ELF-1 (cell line): ENCODE measurements around the gene GPX6.
"Not testable (repeated sequence)": the region's sequence is repeated elsewhere in the genome, so short reads cannot be mapped to it uniquely, and the experiment has no call there.

Experiments
- DNase-seq: peaks from one replicate; pipeline ENCODE4 v3.0.0-alpha.2; 2016; ENCODE audit warnings: low read depth, low spot score

GPX6 gene

DNA sequence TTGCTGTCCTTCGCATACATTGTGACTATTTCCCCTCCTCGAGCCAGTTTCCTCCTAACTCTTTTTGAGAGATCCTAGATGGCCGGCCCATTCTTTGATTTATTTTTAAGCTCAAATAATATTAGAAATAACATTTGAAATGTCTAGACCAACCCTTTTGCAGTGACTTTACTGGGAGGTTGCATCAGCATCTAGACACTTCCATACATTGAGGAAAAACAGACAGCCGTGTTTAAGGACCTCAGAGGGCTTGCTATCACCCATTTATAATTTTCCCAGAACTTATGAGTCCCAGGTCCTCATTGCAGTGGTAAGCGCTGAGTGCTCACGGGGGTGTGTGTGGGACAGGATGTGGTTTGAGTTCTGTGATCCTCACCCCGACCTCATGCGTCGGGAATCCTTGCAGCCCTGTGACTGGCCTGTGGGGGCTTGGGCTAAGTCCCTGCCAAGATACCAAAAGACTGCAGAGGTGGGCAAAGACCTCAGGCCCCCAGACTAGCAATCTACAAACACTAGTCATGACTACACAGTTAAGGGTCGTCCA lies 10.0 kb upstream of the GPX6 start, which contains the start of gene GPX5:
GPX5 (plus strand) TSS at position 386 of the 544 bp plus-strand sequence; CDS start at position 519, 133 bp downstream.
- peak; percentile 26 for DNase-seq

DNA sequence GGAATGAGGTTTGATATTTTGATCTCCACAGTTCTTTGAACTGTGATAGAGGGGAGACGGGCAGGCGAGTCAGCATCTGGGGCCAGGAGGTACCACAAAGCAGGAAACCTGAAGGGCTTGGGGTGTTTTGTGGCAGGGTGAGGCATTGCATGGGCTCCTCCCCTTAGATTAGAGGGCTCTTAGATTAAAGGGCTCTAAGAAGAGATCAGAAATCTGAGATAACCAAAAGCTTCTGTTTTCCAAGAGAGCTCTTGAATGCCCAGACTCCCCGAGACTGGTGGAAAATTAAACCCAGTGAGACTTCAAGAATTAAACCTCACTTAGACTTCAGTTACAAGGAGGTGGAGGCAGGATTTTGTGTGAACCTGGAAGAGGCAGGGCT lies 7.6 kb upstream of the GPX6 start:
- peak; percentile 20 for DNase-seq

DNA sequence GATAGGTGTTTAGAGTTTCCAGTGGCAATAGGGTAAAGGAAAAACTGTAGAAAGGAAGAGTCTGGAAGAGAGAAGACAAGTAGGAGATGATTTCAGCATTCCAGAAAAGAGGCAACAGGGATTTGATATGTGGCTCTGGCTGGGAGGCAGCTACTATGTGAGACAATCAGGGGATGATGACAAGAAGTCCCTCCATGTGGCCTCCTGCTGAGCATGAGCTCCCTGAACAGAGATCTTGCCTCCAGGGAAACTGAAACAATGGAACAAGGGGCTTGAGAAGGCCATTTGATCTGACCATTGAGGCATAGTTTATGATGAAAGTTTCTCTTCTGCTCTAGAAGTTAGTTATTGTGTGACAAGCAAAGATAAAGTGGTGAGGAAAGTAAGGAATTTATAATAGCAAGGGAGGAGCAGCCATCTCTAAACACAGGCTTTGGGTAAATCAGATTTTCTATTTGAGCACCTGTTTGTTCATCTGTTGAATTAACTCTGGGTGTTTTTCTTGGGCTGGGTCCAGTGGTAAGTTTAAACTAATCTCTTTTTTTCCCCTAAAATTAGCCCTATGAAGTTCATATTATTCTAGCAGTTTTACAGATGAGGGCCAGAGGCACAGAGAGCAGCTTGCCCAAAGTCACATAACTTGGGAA lies 7.1 kb upstream of the GPX6 start:
- peak; percentile 48 for DNase-seq

DNA sequence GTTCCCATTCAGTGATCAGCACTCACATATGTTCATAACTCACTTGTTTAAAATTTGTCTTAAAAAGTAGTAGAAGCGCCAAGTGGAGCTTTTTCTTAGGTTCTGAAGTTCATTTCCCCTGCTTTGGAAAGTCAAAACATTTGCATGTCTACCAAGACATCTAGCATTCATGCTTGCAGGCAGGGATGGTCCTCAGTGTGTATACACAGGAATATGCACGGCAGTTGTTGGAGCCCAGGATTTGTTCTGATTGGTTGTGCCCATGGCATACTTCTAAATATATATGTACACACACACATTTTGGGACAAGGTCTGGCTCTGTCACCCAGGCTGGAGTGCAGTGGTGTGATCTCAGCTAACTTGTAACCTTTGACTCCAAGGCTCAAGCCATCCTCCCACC lies 2.4 kb upstream of the GPX6 start:
- no peak for DNase-seq

DNA sequence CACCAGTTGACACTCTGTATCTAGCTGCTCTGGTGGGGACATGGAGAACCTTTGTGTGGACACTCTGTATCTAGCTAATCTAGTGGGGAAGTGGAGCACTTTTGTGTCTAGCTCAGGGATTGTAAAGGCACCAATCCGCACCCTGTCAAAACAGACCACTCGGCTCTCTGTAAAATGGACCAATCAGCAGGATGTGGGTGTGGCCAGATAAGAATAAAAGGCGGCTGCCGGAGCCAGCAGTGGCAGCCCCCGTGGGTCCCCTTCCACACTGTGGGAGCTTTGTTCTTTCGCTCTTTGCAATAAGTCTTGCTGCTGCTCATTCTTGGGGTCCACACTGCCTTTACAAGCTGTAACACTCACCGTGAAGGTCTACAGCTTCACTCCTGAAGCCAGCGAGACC lies 3.2 kb downstream of the GPX6 start:
- DNase-seq = not testable (repeated sequence)

DNA sequence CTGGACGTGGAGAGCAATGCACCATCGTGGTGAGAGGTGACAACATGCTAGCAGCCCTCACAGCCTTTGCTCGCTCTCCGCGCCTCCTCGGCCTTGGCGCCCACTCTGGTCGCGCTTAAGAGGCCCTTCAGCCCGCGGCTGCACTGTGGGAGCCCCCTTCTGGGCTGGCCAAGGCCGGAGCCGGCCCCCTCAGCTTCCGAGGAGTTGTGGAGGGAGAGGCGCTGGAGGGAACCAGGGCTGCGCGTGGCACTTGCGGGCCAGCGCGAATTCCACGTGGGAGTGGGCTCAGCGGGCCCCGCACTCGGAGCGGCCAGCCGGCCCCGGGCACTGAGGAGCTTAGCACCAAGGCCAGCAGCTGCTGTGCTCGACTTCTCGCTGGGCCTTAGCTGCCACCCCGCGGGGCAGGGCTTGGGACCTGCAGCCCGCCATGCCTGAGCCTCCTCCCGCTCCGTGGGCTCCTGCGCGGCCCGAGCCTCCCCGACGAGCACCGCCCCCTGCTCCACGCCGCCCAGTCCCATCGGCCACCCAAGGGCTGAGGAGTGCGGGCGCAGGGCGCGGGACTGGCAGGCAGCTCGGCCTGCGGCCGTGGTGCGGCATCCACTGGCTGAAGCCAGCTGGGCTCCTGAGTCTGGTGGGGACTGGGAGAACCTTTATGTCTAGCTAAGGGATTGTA lies 3.8 kb downstream of the GPX6 start:
- DNase-seq = no peak

DNA sequence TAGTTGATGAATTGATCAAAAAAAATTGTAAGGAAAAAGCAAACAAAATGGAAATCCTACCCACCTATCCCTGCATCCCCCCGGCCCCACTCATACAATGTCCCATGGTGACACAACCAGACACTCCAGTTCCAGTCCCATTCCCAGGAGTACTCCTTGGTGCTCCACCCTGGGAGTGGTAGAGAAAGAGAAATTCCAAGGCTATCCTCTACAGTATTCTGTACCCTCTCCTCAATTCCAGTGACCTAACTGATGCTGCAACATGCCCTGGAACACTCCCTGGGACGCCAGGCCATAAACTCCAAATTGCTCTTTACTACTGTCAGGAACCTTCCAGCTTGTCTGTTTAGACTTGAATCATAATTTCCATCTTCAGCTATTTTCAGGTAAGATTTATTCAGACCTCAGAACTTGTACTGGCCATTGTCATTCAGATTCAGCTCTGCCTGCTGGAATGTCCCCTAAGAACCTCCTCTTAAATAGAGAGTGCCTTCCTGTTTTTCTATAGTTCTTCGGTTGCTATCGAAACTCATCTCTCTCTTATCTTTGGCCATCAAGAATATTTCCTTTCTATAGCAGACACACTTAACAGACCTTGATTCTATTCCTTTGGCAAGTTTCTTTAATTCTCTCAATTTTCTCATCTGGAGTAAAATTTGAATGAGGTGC lies 8.7 kb downstream of the GPX6 start:
- DNase-seq = no peak

DNA sequence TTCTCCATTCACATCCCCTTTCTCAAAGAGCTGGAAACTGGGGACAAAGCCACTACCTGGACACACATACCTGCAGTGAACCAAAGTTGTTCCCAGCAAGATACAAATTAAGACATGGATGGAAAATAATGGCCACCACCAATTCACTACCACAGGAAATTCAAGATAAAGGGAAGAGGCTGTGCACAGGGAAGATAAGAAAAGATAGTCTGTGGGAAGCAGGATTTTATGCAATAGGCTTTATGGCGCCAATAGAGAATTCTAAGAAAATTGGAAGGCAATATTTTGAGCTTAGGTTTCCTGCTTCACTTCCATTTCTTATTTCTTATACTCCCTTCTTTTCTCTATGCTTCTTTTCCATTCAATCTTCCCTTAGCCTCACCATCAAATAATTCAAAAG lies 9.9 kb downstream of the GPX6 start:
- DNase-seq = no peak

DNA sequence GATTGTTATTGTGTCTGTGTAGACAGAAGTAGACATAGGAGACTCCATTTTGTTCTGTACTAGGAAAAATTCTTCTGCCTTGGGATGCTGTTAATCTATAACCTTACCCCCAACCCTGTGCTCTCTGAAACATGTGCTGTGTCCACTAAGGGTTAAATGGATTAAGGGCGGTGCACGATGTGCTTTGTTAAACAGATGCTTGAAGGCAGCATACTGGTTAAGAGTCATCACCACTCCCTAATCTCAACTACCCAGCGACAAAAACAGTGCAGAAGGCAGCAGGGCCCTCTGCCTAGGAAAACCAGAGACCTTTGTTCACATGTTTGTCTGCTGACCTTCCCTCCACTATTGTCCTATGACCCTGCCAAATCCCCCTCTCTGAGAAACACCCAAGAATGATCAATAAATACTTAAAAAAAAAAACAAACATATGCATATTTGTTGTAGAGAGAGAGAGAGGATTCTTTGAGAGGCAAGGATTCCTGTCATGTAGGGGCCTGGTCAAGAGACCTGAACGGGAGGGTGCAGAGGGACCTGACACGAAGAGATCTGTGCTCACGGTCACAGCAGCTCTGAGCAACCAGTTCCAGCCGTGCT lies 12.8 kb downstream of the GPX6 start:
- DNase-seq = not testable (repeated sequence)

DNA sequence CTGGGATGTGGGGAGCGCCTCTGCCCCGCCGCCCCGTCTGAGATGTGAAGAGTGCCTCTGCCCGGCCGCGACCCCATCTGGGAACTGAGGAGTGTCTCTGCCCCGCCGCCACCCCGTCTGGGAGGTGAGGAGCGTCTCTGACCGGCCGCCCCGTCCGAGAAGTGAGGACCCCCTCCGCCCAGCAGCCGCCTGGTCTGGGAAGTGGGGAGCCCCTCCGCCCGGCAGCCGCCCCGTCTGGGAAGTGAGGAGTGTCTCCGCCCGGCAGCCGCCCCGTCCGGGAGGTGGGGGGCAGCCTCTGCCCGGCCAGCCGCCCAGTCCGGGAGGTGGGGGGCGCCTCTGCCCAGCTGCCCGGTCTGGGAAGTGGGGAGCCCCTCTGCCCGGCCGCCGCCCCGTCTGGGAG lies 13.5 kb downstream of the GPX6 start:
- not testable (repeated sequence) for DNase-seq

DNA sequence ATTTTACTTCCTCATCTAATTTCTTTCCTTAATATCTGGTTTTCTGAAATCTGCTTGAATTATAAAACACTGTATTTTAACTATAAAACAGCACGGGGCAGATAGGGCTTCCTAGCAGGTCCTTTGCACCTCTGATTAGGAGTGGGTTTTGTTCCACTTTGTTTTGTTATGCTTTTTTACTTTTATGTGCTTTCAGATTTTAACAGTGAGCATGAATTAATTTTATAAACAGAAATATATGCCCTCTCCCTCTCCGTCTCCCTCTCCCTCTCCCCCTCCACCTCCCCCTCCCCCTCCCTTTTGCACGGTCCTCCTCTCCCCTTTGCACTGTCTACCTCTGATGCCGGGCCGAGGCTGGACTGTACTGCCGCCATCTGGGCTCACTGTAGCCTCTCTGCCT lies 14.3 kb downstream of the GPX6 start:
- no peak for DNase-seq

DNA sequence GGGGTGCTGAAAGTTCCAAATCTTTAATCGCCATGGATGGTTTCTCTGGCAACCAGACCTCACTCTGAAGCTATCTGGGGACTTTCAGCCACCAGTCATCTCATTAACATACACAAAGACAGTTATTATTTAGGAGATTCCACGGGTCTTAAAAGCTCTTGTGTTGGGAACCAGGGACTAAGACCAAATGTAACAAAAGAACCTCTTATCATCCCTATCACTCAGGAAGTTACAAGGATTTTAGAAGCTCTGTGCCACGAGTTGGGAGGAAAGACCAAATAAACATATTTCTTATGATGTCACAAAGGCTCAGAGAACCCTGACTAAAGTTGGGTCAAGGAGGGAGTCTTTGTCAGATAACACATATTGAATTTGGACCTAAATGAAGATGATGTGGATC lies 17.7 kb downstream of the GPX6 start:
- no peak for DNase-seq

DNA sequence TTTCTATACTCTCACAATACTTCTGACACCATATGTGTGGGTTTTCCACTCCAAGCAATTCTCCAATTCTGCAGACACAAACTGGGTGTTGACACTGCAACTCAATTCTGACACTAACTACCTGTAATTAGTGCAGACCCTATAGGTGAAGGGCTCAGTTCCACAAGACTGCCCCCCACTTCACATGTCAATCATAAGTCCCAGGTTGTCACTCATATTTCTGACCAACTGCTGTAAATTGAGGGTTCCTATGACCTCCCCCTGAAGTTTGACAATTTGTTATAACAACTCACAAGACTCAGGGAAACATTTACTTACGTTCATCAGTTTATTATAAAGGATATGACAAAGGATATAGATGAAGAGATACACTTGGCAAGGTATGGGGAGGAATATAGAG lies 18.3 kb downstream of the GPX6 start:
- no peak for DNase-seq

DNA sequence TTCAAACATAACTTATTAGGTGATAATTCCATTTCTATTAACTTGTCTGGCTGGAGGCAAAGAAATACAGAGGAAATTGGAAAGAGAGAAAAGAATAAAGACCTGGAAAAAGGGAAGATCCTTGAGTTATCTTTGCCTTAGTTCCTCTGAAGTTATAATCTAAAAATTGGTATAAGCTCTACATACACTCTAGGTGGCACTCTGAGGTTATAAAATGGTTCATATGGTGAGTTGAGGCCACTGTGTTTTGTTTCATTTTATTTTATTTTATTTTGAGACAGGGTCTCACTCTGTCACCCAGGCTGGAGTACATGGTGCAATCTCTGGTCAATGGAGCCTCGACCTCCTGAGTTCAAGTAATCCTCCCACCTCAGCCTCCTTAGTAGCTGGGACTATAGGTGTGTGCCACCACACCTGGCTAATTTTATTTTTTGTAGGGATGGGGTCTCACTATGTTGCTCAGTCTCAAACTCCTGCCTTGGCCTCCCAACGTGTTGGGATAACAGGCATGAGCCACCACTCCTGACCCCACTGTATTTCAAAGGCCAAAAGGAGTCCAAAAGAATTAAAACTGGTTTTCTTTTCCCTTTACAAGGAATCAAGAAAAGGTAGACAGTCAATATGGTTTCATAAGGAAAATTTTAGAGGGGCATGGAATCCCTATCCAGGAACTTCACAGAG lies 19.4 kb downstream of the GPX6 start:
- no peak for DNase-seq

DNA sequence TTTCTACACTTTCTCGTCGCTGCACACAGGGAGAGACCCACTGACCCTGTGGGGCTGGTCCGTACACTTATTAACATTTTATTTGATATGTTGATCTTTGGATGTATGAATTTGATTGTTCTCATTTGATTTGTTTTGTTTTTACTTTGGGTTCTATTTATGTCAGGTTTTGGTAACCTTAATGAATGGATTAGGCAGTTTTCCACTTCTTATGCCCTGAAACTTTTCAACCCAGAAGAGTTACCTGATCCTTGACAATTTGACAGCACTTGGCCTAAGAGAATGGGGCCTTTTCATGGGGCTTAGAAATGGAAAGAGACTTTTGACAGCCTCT lies 23.6 kb downstream of the GPX6 start:
- peak; percentile 14 for DNase-seq

DNA sequence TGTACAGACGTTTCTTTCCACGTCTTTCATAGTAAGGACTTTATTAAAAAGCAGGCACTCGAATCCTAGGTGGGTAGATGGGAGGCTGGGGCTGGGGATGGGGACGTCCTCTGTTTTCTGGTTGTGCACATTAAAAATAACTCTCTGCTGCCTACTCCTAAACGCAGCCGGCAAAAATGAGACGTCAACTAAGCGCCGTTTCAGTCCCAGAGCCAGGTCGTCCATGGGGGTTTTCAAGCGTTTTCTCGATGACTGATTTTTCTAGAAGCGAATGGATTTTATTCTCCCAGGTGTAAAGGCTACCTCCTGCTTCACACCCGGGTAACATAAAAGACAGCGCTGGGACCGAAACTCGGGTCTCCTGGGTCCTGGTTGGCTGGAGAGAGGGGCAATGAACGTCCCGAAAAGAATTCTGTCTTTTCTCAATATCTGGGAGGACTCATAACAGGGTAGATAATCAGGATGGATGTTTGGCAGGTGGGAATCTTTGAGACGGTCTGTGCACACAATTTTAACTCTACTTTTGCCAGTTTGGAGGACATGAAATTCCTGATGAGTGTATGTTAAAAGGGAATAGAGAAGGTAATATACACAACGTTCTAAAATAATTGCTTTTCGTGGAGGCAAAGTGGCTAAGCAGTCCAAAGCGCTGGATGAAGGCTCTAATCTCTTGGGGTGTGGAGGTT lies 25.2 kb downstream of the GPX6 start:
- no peak for DNase-seq

DNA sequence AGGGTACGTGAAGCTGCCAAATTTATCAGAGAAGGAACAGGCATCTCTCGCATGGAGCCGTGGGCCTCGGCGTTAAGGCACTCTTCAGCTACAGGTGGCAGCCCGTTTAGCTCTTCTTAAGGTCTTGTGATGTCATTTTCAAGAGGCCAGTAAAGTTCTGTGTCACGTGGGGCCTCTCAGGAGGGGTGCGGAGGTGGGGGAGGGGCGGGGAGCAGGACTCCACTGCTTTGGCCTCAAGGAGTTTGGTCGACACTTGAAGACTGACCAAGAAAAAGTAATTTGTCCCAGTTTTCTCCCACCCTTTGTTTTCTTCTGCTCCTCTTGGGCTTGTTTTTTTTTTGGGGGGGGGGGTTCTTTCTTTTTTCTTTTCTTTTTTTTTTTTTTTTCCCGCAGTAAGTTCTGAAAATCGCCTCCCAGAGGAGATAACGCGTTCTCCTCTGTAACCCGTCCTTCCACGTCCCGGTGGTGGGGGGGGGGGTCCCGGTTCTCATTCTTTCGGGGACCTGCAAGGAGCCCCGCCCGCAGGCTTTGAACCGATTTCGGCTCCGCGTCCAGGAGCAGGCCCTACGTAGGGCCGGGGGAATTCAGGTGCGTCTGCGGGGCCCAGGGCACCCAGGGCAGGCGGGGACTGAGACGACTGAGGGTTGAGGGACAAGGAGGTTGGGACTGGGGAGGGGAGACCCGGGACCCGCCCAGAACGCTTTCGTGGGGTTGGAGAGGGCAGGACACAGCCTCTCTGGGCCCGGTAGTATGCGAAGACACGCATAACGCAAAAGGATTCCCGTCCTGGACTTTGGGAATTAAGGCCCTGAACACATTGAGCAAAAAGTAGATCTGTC lies 26.0 kb downstream of the GPX6 start:
- peak; percentile 83 for DNase-seq

DNA sequence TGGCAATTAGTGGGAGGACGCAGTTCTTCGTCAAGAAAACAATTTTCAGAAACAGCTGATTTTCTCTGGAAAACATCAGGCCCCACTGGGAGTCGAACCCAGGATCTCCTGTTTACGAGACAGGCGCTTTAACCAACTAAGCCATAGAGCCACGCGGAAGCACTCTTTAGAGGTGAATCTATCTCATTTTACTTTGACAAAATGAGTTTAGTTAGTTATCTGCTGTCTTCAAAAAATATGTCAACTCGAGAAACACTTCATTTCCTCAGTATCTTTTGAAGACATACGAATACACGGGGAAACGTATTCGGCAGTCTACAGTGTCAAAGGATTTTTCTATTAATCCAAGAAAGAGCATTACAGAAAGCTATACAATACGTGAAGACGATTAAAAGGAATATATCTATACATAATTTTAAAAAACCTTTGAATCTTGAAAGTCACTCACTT lies 26.7 kb downstream of the GPX6 start:
- peak; percentile 65 for DNase-seq

DNA sequence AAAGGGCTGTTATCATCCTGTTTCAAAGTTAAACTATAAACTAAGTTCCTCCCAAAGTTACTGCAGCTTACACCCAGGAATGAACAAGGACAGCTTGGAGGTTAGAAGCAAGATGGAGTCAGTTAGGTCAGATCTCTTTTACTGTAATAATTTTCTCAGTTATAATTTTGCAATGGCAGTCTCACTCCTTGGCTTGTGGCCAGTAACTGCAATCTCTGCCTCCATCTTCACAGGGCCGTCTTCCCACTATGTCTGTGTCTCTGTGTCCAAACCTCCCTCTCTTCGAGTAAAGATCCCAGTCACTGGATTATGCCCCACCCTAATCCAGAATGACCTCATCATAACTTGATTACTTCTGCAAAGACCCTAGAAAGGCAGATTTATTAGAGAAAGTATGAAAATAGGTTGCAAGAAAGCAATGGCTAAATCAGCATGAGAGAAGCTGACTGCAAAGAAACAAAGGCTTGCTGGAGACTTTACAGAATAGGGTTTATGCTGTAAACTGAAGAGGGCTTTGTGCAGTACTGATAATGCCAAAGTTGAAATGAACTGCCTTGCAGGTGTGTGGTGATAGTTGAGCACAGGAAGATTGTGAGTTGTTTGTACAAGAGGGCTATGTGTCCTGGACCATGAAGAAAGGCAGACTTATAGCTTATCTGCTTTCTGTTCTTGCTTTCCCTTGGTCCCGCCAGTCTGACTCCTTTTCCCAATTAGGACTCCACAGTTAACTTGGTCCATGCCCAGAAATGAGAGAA lies 28.4 kb downstream of the GPX6 start:
- no peak for DNase-seq

DNA sequence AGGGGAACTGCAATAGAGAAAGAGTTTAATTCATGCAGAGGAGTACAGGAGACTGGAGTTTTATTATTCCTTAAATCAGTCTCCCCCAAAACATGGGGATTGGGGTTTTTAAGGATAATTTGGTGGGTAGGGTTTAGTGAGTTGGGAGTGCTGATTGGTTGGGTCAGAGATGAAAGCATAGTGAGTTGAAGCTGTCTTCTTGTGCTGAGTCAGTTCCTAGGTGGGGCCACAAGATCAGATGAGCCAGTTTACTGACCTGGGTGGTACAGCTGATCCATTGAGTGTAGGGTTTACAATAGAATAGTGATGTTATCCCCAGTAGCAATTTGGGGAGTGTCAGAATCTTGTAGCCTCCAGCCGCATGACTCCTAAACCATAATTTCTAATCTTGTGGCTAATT lies 29.1 kb downstream of the GPX6 start:
- DNase-seq = no peak
